CD8-positive, alpha-beta memory T cell (primary cell): Measurements from ENCODE around the gene LEMD2. TPM values are rescaled to one million over a fixed set of nuclear protein-coding genes. Genes with fewer than 3 reads are reported as not detected.

Experiments used
- CTCF ChIA-PET: fragments of 350-600 bp; sonication (Branson Sonifier 250); formaldehyde crosslinking; loops from one replicate; lab custom pipeline; 2021; ENCODE audit warnings: antibody characterized with exemption; lab: Charles Lee
- POLR2A ChIA-PET: fragments of 350-600 bp; sonication (Branson Sonifier 250); formaldehyde crosslinking; loops from one replicate; lab custom pipeline; 2021; ENCODE audit warnings: antibody characterized with exemption; lab: Charles Lee
- DNase-seq, 5 donors: peaks; one replicate each; pipeline versions ENCODE4 v3.0.0 to v3.0.0-alpha.2; 2020 to 2022; ENCODE audit warnings: mixed read lengths in 1 of 5
- H3K27ac ChIP-seq: one replicate; pipeline ENCODE4 v1.7.0; 2013; ENCODE audit warnings: low read depth, mild to moderate bottlenecking, low read length, moderate library complexity
- H3K27me3 ChIP-seq: 2 replicates; pipeline ENCODE4 v1.7.0; 2013; ENCODE audit warnings: low read length, mild to moderate bottlenecking; ENCODE audit not compliant: insufficient read depth, poor library complexity, severe bottlenecking
- H3K36me3 ChIP-seq: 2 replicates; pipeline ENCODE4 v1.7.0; 2013; ENCODE audit warnings: mild to moderate bottlenecking, low read length, moderate library complexity; ENCODE audit not compliant: insufficient read depth
- H3K4me1 ChIP-seq: 2 replicates; pipeline ENCODE4 v1.7.0; 2013; ENCODE audit warnings: mild to moderate bottlenecking, low read length, moderate library complexity; ENCODE audit not compliant: insufficient read depth
- H3K4me3 ChIP-seq: 2 replicates; pipeline ENCODE4 v1.7.0; 2013; ENCODE audit warnings: mild to moderate bottlenecking, low read length
- H3K9me3 ChIP-seq: 2 replicates; pipeline ENCODE4 v1.7.0; 2013; ENCODE audit warnings: mild to moderate bottlenecking, low read length
- H3K27ac Mint-ChIP-seq, 8 donors: one replicate each; pipeline ENCODE4 v1.8.0; 2020 to 2021; ENCODE audit warnings: mixed read lengths in 8 of 8, mild to moderate bottlenecking in 6 of 8, inconsistent platforms in 3 of 8, moderate library complexity in 3 of 8
- H3K27me3 Mint-ChIP-seq, 2 donors: one replicate each; pipeline ENCODE4 v1.8.0; 2020 to 2021; ENCODE audit warnings: mixed read lengths in 2 of 2, mild to moderate bottlenecking in 1 of 2, moderate library complexity in 1 of 2
- H3K36me3 Mint-ChIP-seq, 3 donors: one replicate each; pipeline ENCODE4 v1.8.0; 2020 to 2021; ENCODE audit warnings: mixed read lengths in 3 of 3, inconsistent platforms in 1 of 3, mild to moderate bottlenecking in 1 of 3
- H3K4me1 Mint-ChIP-seq, 3 donors: one replicate each; pipeline ENCODE4 v1.8.0; 2020 to 2021; ENCODE audit warnings: mixed read lengths in 3 of 3, inconsistent platforms in 1 of 3, mild to moderate bottlenecking in 1 of 3
- H3K4me3 Mint-ChIP-seq, 7 donors: one replicate each; pipeline ENCODE4 v1.8.0; 2020 to 2021; ENCODE audit warnings: mixed read lengths in 7 of 7, mild to moderate bottlenecking in 6 of 7, moderate library complexity in 4 of 7, inconsistent platforms in 2 of 7
- H3K9me3 Mint-ChIP-seq, 5 donors: one replicate each; pipeline ENCODE4 v1.8.0; 2020 to 2022; ENCODE audit warnings: mixed read lengths in 5 of 5, mild to moderate bottlenecking in 3 of 5, moderate library complexity in 2 of 5, inconsistent platforms in 1 of 5
- polyA plus RNA-seq: library from polyadenylated mRNA; unstranded; fragments of 300-500 nt; fragmentation: Illumina TruSeq; gene quantifications from one replicate; pipeline ENCODE4 v1.2.3, GENCODE V29; 2021
- total RNA-seq, 2 experiments: library from RNA; stranded (reverse); gene quantifications; one replicate each; pipeline ENCODE4 v1.2.3, GENCODE V29; 2021

LEMD2 gene
- total and polyA plus RNA-seq, 3 experiments from 2014 or later, result 45.4 to 55.5 (median 51.8) TPM

DNA sequence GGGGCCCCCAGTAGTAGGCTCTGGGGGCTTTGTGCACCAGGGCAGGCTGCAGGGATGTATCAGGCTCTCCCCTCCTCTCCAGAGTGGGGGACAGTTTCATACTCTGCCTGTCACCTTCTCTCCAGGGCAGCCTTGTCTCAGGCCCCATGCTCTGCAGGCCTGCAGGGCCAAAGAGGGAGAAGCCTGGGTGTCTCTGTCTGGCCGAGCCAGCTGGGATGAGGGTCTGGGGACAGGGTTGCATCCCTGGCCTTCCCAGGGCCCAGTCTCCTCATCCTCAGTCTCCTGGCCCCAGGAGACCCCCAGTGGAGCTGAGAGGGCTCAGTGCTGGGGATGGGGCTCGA lies 27.4 kb downstream of the LEMD2 start:
- ChIA-PET POLR2A (no interaction called here), CTCF (interaction anchor here (1.1 to 2.4 kb wide), 4 partner anchors 10 to 266 kb away, joined by 3 to 13 read pairs (median 4); no protein-coding TSS in a partner anchor)
- H3K9me3 ChIP-seq, result no peaks in the 10 kb centered on the region
- Mint-ChIP-seq H3K4me1 (peaks cover 0 to 7% (median 1%) of the 10 kb centered on the region in 3 donors), H3K27me3 (peaks cover 5 to 13% of the 10 kb centered on the region in 2 donors), H3K27ac (peak overlapping the region in 1 of 8 donors; percentile 38), H3K36me3 (no peaks in the 10 kb centered on the region), H3K4me3 (no peak overlapping the region), H3K9me3 (no peaks in the 10 kb centered on the region)
- no peak overlapping the region for H3K27ac ChIP-seq
- no peak overlapping the region for H3K4me3 ChIP-seq
- DNase-seq, result no peak
- H3K36me3 ChIP-seq, result no peaks in the 10 kb centered on the region
- H3K27me3 ChIP-seq, result no peaks in the 10 kb centered on the region
- H3K4me1 ChIP-seq, result no peaks in the 10 kb centered on the region

DNA sequence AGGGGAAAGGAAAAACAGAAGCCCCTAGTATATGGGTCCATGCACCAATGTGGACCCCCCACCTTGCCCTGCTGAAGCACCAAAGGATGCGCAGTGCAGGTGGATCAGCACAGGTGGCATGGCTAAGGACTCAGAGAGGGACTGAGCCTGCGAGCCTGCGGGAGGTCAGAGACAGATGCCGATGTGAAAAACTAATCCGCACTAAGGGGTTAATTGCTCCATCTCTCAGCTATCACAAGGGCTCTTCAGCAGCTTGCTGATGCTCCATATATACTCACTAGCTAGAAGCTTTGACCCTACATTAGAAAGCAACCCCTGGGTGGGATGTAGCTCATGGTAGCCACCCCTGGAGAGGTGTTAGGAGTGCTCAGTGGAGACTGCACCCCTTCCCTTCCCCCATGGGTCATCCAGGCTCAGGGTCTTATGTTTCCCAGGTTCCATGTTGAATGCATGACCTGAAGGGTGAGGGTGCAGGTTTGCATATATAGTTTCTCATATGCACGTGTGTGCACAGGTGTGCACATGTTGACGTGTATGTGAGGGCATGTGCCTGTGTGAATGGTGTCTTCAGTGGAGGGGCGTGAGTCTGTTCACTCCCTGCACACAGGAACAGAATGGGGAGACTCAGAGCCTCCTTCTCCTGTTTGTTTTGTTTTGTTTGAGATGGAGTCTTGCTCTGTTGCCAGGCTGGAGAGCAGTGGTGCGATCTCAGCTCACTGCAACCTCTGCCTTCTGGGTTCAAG lies 28.9 kb downstream of the LEMD2 start:
- ChIA-PET POLR2A (no interaction called here), CTCF (interaction anchor here (0.8 to 3.6 kb wide), 5 partner anchors 8 to 268 kb away, joined by 3 to 17 read pairs (median 4); partner anchors contain the start of genes IP6K3 and UQCC2)
- no peak overlapping the region for H3K4me3 Mint-ChIP-seq
- Histone ChIP-seq H3K4me1 (no peaks in the 10 kb centered on the region), H3K4me3 (no peak overlapping the region), H3K9me3 (no peaks in the 10 kb centered on the region), H3K27ac (no peak overlapping the region), H3K27me3 (no peaks in the 10 kb centered on the region), H3K36me3 (no peaks in the 10 kb centered on the region)
- H3K4me1 Mint-ChIP-seq, result peaks cover 0 to 7% (median 1%) of the 10 kb centered on the region in 3 donors
- H3K36me3 Mint-ChIP-seq, result no peaks in the 10 kb centered on the region
- peaks cover 5 to 9% of the 10 kb centered on the region in 2 donors for H3K27me3 Mint-ChIP-seq
- peak overlapping the region in 1 of 8 donors; percentile 38 for H3K27ac Mint-ChIP-seq
- DNase-seq, result no peak
- H3K9me3 Mint-ChIP-seq, result no peaks in the 10 kb centered on the region

DNA sequence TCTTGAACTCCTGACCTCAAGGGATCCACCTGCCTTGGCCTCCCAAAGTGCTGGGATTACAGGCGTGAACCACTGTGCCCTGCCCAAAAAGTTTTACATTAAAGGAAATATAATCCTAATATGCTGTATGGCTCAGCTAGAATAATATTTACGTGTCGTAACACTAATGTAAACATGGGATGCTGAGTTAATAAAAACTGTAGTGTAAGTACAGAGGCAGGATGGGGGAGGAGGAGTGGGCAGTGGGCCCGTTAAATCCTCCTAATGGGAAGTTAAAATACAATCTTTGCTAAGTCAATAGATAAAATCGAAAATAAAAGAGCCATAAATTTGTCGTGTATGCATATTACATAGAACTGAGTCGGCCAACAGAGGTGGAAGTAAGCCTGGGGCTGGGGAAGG lies 30.1 kb downstream of the LEMD2 start:
- DNase-seq, result no peak
- H3K9me3 ChIP-seq, result no peaks in the 10 kb centered on the region
- H3K4me1 Mint-ChIP-seq, result peaks cover 0 to 7% (median 1%) of the 10 kb centered on the region in 3 donors
- H3K4me3 ChIP-seq, result no peak overlapping the region
- H3K27me3 ChIP-seq, result no peaks in the 10 kb centered on the region
- no peaks in the 10 kb centered on the region for H3K36me3 Mint-ChIP-seq
- peaks cover 8 to 9% of the 10 kb centered on the region in 2 donors for H3K27me3 Mint-ChIP-seq
- H3K4me3 Mint-ChIP-seq, result no peak overlapping the region
- no peaks in the 10 kb centered on the region for H3K4me1 ChIP-seq
- H3K36me3 ChIP-seq, result no peaks in the 10 kb centered on the region
- POLR2A ChIA-PET, result no interaction called here
- no peak overlapping the region for H3K27ac ChIP-seq
- CTCF ChIA-PET, result interaction anchor here (0.5 to 3.6 kb wide), 3 partner anchors 9 to 219 kb away, joined by 3 to 17 read pairs (median 5); no protein-coding TSS in a partner anchor
- no peaks in the 10 kb centered on the region for H3K9me3 Mint-ChIP-seq
- H3K27ac Mint-ChIP-seq, result no peak overlapping the region

DNA sequence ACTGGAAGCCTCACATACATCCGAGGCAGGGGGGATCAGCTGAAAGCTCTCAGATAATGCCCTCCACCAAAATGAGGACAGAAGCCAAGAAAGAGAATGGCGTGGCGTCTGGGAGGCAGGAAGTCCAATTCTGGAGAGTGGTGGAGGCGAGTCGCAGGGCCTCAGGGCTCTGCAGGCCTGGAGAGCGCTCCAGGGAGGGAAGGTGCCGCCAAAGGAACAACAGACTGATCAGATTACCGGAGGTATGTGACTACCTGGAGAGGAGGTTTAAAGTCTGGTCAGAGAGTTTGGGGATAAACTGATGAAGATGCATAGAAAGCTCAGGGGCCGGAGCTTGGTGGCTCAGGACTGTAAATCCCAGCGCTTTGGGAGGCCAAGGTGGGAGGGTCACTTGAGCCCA lies 31.0 kb downstream of the LEMD2 start:
- no peak overlapping the region for H3K4me3 Mint-ChIP-seq
- no peaks in the 10 kb centered on the region for H3K9me3 Mint-ChIP-seq
- no peak overlapping the region for H3K4me3 ChIP-seq
- H3K9me3 ChIP-seq, result no peaks in the 10 kb centered on the region
- DNase-seq, result no peak
- POLR2A ChIA-PET, result no interaction called here
- H3K27me3 Mint-ChIP-seq, result peaks cover 6 to 9% of the 10 kb centered on the region in 2 donors
- no peaks in the 10 kb centered on the region for H3K4me1 ChIP-seq
- H3K36me3 ChIP-seq, result no peaks in the 10 kb centered on the region
- no peaks in the 10 kb centered on the region for H3K27me3 ChIP-seq
- peaks cover 0 to 7% (median 1%) of the 10 kb centered on the region in 3 donors for H3K4me1 Mint-ChIP-seq
- H3K27ac Mint-ChIP-seq, result peak overlapping the region in 1 of 8 donors; percentile 74
- no peak overlapping the region for H3K27ac ChIP-seq
- CTCF ChIA-PET, result interaction anchor here (1.0 to 3.6 kb wide), 2 partner anchors 13 to 14 kb away, joined by 3 to 17 read pairs; no protein-coding TSS in a partner anchor
- no peaks in the 10 kb centered on the region for H3K36me3 Mint-ChIP-seq

DNA sequence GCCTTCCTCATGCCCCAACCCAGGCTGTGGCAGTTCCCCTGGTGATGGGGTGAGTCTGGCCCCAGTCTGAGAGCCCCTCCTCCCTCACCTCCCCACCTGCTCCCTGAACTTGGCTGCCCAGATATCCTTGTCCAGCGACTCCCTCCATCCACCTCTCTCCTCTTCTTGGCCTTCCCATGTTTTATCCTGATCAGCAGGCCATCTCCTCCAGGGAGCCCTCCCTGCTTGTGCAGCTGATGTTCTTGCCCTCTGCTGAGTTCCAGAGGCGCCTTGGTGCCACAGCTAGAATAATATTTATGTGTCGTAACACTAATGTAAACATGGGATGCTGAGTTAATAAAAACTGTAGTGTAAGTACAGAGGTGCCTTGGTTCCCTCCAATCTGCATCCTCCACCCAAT lies 31.8 kb downstream of the LEMD2 start:
- Histone ChIP-seq H3K9me3 (no peaks in the 10 kb centered on the region), H3K4me1 (no peaks in the 10 kb centered on the region), H3K27ac (no peak overlapping the region), H3K36me3 (no peaks in the 10 kb centered on the region), H3K27me3 (no peaks in the 10 kb centered on the region), H3K4me3 (no peak overlapping the region)
- POLR2A ChIA-PET, result no interaction called here
- no peak for DNase-seq
- H3K27ac Mint-ChIP-seq, result no peak overlapping the region
- peaks cover 4 to 9% of the 10 kb centered on the region in 2 donors for H3K27me3 Mint-ChIP-seq
- H3K4me1 Mint-ChIP-seq, result peaks cover 0 to 5% (median 1%) of the 10 kb centered on the region in 3 donors
- no peaks in the 10 kb centered on the region for H3K9me3 Mint-ChIP-seq
- no peak overlapping the region for H3K4me3 Mint-ChIP-seq
- CTCF ChIA-PET, result no interaction called here
- H3K36me3 Mint-ChIP-seq, result no peaks in the 10 kb centered on the region

DNA sequence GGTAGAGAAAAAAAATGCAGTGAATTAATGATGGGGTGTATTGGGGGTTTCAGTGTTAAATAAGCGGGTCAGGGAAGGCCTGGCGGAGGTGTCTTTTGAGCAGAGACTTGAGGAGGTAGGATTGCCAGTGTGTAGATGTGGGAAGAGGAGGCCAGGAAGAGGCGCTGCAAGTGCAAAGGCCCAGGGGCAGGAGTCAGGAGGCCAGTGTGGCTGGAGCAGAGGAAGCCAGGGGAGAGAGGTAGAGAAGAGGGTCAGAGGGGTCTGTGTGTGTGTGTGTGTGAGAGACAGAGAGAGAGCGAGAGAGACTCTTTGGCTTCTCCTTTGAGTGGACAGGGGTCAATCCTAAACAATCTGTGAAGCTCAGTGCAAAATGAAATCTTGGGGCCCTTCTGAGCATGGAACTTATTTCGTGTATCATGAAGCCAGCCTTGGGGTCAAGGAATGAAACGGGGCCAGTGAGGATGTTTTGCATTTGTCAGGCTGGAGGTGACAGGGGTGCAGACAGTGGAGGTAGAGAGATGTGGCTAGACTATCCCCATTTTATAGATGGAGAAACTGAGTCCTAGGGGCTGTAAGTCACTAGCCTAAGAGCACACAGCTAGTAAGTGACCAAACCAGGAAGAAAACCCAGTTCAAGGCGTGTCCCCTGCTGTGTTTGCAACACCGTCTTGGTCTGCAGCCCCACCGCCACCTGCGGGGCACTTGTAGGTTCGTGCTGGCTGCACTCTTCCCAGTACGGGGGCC lies 32.5 kb downstream of the LEMD2 start:
- no peak overlapping the region for H3K4me3 ChIP-seq
- no peak overlapping the region for H3K4me3 Mint-ChIP-seq
- DNase-seq, result no peak
- no peaks in the 10 kb centered on the region for H3K9me3 ChIP-seq
- peaks cover 0 to 4% (median 1%) of the 10 kb centered on the region in 3 donors for H3K4me1 Mint-ChIP-seq
- no peaks in the 10 kb centered on the region for H3K36me3 Mint-ChIP-seq
- no peaks in the 10 kb centered on the region for H3K4me1 ChIP-seq
- H3K9me3 Mint-ChIP-seq, result no peaks in the 10 kb centered on the region
- POLR2A ChIA-PET, result no interaction called here
- no peaks in the 10 kb centered on the region for H3K27me3 ChIP-seq
- peaks cover 4 to 9% of the 10 kb centered on the region in 2 donors for H3K27me3 Mint-ChIP-seq
- no peak overlapping the region for H3K27ac ChIP-seq
- H3K27ac Mint-ChIP-seq, result no peak overlapping the region
- H3K36me3 ChIP-seq, result no peaks in the 10 kb centered on the region
- CTCF ChIA-PET, result interaction anchor here (1.1 kb wide), 1 partner anchor 15 kb away, joined by 3 read pairs; no protein-coding TSS in a partner anchor

DNA sequence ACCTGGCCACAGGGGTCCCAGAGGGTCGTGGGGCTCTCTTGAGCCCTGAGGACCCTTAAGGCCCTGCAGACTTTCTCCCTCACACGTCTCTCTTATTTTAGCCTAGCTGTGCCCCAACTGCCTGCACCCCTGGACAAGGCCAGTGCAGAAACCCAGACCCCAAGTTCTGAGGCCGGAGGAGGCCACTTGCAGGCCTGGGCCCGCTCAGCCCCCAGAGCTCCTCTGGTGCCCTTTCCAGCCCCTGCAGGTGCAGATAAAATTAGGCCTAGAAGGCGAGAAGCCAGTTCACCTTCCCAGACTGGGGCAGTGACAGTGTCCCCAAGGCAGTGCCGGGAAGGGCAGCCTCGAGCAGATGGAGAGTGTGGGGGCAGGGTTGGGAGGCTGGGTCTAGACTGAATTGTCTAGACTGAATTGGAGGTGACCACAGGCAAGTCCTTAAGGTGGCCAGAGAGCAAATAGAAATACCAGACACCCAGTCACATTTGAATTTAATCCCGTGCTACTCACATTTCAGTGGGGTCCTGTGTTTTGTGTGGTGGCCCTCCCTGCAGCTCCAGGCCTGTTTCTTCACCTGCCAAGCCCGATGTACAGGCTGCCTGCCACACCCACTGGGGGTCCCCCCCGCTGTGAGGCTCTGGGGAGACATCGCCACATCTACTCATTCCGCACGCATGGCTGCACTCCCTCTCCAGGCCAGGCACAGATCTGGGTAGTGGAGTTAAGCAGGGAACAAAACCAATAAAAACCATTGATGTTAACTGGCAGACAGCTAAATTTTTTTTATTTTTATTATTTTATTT lies 33.7 kb downstream of the LEMD2 start:
- H3K4me1 Mint-ChIP-seq, result no peaks in the 10 kb centered on the region
- peaks cover 4 to 9% of the 10 kb centered on the region in 2 donors for H3K27me3 Mint-ChIP-seq
- Histone ChIP-seq H3K36me3 (no peaks in the 10 kb centered on the region), H3K4me1 (no peaks in the 10 kb centered on the region), H3K27me3 (no peaks in the 10 kb centered on the region), H3K9me3 (no peaks in the 10 kb centered on the region), H3K4me3 (no peak overlapping the region), H3K27ac (no peak overlapping the region)
- H3K27ac Mint-ChIP-seq, result no peak overlapping the region
- H3K4me3 Mint-ChIP-seq, result no peak overlapping the region
- no peak for DNase-seq
- POLR2A ChIA-PET, result no interaction called here
- no peaks in the 10 kb centered on the region for H3K36me3 Mint-ChIP-seq
- H3K9me3 Mint-ChIP-seq, result no peaks in the 10 kb centered on the region
- CTCF ChIA-PET, result interaction anchor here (1.1 kb wide), 1 partner anchor 16 kb away, joined by 3 read pairs; no protein-coding TSS in a partner anchor
